GM20000 (cell line): ENCODE data around the gene PRMT7.

Experiments
- DNase-seq: peaks from one replicate; pipeline ENCODE4 v3.0.0; 2012; ENCODE audit warnings: low spot score
- TF ChIP-seq, protein P1 (sequence below): IDR thresholded peaks from 2 replicates; pipeline ENCODE4 v1.5.1; 2012; ENCODE audit warnings: mild to moderate bottlenecking, control low read depth; ENCODE audit errors: extremely low read depth, missing control alignments

The PRMT7 gene

DNA sequence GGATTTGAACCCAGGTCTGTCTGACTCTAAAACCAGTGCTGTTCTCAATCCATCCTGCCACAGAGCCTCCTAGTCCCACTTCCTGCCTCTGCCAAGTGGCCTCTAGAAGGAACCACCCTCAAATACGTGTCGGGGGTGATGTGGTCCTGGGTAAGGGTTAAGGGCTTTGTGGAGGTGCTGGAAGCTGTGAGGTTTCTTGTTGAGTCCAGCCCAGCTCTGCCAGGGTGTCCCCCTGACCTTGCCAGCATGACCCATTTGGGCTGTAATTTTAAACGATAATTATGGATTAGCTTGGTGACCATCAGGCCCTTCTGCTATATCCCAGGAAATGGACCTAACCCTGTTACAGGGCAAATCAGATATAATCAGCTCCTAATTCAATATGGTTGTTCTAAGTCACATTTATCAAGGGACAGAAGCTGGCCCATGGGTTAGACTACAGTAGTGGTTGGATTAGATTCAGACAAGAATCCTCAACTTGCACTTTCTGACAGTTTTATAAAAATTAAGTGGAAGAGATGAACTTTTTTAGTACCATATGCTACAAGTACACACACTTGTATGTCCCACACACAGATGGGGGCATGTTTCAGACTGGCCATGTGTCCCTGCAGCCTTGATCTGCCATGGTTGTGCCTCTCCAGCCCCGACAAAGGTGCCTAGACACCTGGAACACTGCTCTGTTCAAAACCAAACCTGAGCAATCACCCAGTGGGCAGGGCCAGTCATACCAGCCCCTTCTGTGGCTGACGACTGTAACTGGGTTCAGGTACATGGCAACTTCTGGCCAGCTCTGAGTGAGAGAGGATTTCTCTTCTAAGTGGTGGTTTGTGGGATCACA lies 89.5 kb downstream of the PRMT7 start:
- no peak for DNase-seq
- TF ChIP-seq, protein P1, sequence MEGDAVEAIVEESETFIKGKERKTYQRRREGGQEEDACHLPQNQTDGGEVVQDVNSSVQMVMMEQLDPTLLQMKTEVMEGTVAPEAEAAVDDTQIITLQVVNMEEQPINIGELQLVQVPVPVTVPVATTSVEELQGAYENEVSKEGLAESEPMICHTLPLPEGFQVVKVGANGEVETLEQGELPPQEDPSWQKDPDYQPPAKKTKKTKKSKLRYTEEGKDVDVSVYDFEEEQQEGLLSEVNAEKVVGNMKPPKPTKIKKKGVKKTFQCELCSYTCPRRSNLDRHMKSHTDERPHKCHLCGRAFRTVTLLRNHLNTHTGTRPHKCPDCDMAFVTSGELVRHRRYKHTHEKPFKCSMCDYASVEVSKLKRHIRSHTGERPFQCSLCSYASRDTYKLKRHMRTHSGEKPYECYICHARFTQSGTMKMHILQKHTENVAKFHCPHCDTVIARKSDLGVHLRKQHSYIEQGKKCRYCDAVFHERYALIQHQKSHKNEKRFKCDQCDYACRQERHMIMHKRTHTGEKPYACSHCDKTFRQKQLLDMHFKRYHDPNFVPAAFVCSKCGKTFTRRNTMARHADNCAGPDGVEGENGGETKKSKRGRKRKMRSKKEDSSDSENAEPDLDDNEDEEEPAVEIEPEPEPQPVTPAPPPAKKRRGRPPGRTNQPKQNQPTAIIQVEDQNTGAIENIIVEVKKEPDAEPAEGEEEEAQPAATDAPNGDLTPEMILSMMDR, result no peak

DNA sequence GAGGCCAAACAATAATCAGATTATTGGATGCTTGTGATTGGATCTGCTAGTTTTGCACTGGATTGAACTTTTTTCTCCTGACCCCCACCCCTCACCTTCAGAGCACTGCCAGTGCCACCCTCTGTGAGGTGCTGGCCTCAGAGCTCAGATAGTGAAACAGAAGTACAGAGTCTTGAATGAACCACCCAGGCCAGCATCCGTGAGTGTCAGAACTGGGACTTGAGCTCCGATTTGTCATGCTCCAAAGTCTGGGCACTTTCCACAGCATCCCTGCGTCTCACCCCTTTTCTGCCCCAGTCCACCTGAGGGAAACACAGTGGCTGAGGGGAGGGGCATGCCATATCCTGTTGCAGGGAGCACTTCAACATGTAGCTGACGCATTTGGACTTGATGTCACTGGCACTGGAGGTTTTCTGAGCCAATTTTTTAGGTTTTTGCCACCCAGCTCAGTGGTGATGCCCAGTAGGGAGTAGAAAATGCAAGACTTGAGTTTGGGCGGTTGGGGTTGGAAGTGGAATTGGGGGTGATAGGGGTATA lies 90.2 kb downstream of the PRMT7 start:
- DNase-seq, result no peak
- TF ChIP-seq, protein P1, result no peak

DNA sequence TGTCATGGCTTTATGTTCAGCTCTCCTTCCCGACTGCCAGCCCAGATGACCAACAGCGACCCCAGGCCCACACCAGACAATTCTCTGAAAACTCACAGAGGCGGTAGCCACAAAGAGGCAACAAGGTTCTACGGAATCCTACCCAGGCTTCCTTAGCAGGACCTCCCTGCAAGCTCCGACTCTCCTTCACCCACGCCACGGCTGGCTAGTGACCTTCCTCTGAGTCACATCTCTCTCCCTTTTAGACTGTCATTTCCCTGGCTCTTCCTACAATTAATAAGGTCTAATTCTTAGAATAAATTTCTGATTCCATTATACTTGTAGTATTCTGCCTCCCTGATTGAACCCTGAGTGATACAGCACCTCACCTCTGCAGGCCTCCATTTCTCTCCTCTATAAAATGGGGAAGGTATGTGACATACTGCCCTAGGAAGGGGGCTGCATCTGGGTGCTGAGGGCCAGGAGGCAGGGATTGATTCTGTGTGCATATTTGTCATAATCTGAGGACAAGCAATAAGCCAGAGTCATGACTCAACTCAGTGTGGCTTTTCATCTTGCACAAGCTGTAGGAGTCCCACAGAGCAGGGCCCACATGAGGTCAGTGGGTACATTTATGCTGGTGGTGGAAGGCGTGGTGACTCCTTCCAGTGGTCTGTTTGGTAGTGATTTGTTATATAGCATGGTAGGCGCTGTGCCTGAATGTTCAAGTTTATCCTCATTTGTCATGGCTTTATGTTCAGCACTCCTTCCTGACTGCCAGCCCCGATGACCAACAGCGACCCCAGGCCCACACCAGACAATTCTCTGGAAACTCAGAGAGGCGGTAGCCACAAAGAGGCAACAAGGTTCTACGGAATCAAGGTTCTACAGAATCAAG lies 91.3 kb downstream of the PRMT7 start:
- DNase-seq, result no peak
- TF ChIP-seq, protein P1, result no peak

DNA sequence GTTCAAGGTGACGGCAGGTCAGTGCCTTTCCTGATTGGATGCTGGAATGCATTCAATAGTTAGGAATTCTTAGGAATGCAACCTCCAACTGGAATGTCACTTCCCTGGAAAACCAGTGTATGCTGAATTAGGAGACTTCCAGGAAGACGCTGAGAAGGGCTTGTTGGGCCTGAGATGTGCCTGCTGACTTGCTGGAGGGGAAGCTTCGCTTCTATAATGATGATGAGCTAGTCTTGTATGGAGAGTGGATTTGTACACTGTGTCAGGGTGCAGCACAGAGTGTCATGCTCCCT lies 91.9 kb downstream of the PRMT7 start:
- no peak for DNase-seq
- TF ChIP-seq, protein P1, result no peak

DNA sequence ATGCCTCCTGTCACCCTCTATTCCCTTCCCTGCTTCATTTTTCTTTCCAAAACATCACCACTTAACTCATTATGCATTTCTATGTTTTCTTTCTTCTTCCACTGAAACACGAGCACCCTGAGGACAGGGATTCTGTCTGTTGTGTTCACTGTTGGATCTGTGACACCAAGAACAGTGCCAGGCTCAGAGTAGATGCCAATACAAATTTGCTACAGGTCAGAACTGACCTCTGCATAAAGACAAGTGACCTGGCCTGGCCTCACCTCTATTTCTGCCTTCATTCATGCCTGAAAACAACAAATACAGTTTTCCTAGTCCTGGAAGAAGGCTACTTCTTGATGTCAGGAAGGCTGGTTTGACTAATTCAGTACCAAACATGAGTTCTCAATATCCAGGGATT lies 92.4 kb downstream of the PRMT7 start:
- TF ChIP-seq, protein P1, result no peak
- DNase-seq, result no peak

DNA sequence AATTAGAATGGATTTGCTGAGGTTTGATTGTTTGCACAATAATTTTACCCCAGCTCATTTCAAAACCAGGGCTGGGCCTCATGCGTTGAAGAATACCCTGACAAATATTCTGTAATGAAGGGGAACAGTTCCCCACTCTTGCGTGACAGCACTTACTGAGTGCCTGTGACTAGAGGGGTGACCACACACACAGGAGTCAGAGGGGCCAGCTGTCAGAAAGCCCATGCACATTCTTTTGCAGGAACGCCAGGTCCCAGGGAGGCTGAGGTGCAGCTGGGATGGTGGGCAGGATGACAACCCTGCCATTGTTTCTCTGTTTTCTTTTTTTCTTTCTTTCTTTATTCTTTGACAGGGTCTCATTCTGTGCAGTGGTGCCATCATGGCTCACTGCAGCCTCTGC lies 92.9 kb downstream of the PRMT7 start:
- TF ChIP-seq, protein P1, result no peak
- no peak for DNase-seq
